Colon (tissue), 2 donors: ENCODE results near the gene SLC35F4.

Source experiments
- FAIRE-seq: peaks from 2 replicates; lab custom pipeline; 2012; peaks lifted over from hg19 to GRCh38; lab: Jason Lieb, UNC
- donor health status: control.
- donor health status: control.

Gene SLC35F4

GRCh38 chr14:57848353-57848752 lies 17.5 kb downstream of the SLC35F4 start:
- FAIRE-seq, result no peak

- FAIRE-seq, result no peak
Observed at GRCh38 chr14:57847706-57848105, 18.2 kb downstream of the SLC35F4 start.

GRCh38 chr14:57847096-57847495 lies 18.8 kb downstream of the SLC35F4 start:
- no peak for FAIRE-seq

- no peak for FAIRE-seq
Observed at GRCh38 chr14:57846596-57846995, 19.3 kb downstream of the SLC35F4 start.

GRCh38 chr14:57845802-57846531 lies 19.9 kb downstream of the SLC35F4 start:
- no peak for FAIRE-seq

- FAIRE-seq, result no peak
Observed at GRCh38 chr14:57845316-57845715, 20.6 kb downstream of the SLC35F4 start.

- no peak for FAIRE-seq
Observed at GRCh38 chr14:57837267-57837666, 28.6 kb downstream of the SLC35F4 start.

- FAIRE-seq, result no peak
Observed at GRCh38 chr14:57835766-57836165, 30.1 kb downstream of the SLC35F4 start.

- no peak for FAIRE-seq
Observed at GRCh38 chr14:57834961-57835360, 30.9 kb downstream of the SLC35F4 start.

- no peak for FAIRE-seq
Observed at GRCh38 chr14:57834001-57834598, 31.8 kb downstream of the SLC35F4 start.

- FAIRE-seq, result no peak
Observed at GRCh38 chr14:57833323-57833722, 32.6 kb downstream of the SLC35F4 start.

GRCh38 chr14:57831981-57832380 lies 33.9 kb downstream of the SLC35F4 start:
- FAIRE-seq, result no peak

GRCh38 chr14:57828713-57829112 lies 37.2 kb downstream of the SLC35F4 start:
- no peak for FAIRE-seq

GRCh38 chr14:57823015-57823660 lies 42.8 kb downstream of the SLC35F4 start:
- FAIRE-seq, result no peak

- FAIRE-seq, result no peak
Observed at GRCh38 chr14:57822081-57822480, 43.8 kb downstream of the SLC35F4 start.

- no peak for FAIRE-seq
Observed at GRCh38 chr14:57820581-57820980, 45.3 kb downstream of the SLC35F4 start.

- no peak for FAIRE-seq
Observed at GRCh38 chr14:57818511-57818910, 47.4 kb downstream of the SLC35F4 start.

- FAIRE-seq, result no peak
Observed at GRCh38 chr14:57816568-57817284, 49.2 kb downstream of the SLC35F4 start.

- FAIRE-seq, result no peak
Observed at GRCh38 chr14:57814726-57815125, 51.2 kb downstream of the SLC35F4 start.

- no peak for FAIRE-seq
Observed at GRCh38 chr14:57812741-57813140, 53.2 kb downstream of the SLC35F4 start.

- no peak for FAIRE-seq
Observed at GRCh38 chr14:57811998-57812546, 53.8 kb downstream of the SLC35F4 start.

GRCh38 chr14:57809808-57810207 lies 56.1 kb downstream of the SLC35F4 start:
- no peak for FAIRE-seq

- no peak for FAIRE-seq
Observed at GRCh38 chr14:57797160-57797559, 68.7 kb downstream of the SLC35F4 start.
